Suprapubic skin (tissue), 4 donors: Measurements from ENCODE around the gene KRTAP10-9.

ENCODE experiments used
- POLR2A ChIP-seq, 2 donors: fragments of 450-650 bp; IDR thresholded peaks; one replicate each; pipeline ENCODE4 v1.6.1; 2017; ENCODE audit warnings: antibody characterized with exemption in 2 of 2, mild to moderate bottlenecking in 2 of 2, moderate library complexity in 2 of 2
- POLR2AphosphoS5 ChIP-seq, 3 donors: sonication (generic); formaldehyde crosslinking; IDR thresholded peaks; one replicate each; pipeline ENCODE4 v1.6.1; 2017; ENCODE audit warnings: antibody characterized with exemption in 3 of 3
- TF ChIP-seq, protein P1 (sequence below), 2 donors: fragments of 200-600 bp in 1 of 2; fragments of 450-650 bp in 1 of 2; sonication (generic) in 1 of 2; IDR thresholded peaks; one replicate each; pipeline ENCODE4 v1.5.1; 2016 to 2019; ENCODE audit warnings: antibody characterized with exemption in 2 of 2, mild to moderate bottlenecking in 1 of 2, moderate library complexity in 1 of 2

DNA sequence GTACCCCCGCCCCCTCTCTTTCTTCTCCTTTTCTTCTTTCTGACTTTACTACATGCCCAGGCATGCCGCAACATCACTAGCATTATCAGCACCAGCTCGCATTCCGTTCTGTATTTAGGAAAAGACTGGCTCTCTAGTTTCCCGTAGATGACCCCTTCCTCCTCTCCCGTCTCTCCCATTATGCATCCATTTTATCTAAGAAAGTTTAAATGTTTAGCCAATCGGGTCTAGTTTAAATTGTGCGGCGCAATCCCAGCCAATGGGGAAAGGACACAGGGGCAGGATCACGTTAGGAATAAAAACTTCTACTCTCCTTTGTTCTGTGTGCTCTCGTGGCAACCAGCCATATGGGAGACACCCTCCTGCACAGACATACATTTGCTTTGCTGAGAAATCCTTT lies 28.8 kb upstream of the KRTAP10-9 start:
- TF ChIP-seq POLR2A (IDR thresholded peaks at IDR 0.05) (no peak), POLR2AphosphoS5 (IDR thresholded peaks at IDR 0.05) (no peak)
- TF ChIP-seq, protein P1, sequence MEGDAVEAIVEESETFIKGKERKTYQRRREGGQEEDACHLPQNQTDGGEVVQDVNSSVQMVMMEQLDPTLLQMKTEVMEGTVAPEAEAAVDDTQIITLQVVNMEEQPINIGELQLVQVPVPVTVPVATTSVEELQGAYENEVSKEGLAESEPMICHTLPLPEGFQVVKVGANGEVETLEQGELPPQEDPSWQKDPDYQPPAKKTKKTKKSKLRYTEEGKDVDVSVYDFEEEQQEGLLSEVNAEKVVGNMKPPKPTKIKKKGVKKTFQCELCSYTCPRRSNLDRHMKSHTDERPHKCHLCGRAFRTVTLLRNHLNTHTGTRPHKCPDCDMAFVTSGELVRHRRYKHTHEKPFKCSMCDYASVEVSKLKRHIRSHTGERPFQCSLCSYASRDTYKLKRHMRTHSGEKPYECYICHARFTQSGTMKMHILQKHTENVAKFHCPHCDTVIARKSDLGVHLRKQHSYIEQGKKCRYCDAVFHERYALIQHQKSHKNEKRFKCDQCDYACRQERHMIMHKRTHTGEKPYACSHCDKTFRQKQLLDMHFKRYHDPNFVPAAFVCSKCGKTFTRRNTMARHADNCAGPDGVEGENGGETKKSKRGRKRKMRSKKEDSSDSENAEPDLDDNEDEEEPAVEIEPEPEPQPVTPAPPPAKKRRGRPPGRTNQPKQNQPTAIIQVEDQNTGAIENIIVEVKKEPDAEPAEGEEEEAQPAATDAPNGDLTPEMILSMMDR (IDR thresholded peaks at IDR 0.05) = no peak
